ENCODE data around the gene ASMT.
A peak's percentile ranks its signal among the peaks of the same experiment; 100 is the strongest.
"Not testable (repeated sequence)": the region's sequence is repeated elsewhere in the genome, so short reads cannot be mapped to it uniquely, and the experiment has no call there.

ASMT gene, protein sequence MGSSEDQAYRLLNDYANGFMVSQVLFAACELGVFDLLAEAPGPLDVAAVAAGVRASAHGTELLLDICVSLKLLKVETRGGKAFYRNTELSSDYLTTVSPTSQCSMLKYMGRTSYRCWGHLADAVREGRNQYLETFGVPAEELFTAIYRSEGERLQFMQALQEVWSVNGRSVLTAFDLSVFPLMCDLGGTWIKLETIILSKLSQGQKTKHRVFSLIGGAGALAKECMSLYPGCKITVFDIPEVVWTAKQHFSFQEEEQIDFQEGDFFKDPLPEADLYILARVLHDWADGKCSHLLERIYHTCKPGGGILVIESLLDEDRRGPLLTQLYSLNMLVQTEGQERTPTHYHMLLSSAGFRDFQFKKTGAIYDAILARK

DNA sequence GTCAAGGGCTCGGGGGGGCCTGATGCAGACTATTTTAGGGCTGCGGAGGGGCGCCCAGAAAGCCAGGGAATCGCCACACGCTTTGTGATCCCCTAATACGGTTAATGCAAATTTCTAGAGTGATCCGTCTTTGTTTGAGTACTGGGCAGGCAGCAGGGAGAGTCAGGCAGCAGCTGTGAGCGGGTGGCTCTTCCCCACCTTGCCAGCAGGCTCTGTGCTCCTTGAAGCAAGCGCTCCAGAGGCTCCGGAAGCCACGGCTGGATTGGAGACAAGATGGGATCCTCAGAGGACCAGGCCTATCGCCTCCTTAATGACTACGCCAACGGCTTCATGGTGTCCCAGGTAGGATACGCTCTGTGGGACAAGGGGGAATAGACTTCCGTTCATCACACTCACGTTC lies at the start of gene ASMT:
ASMT (plus strand) TSS at position 133 of the 400 bp plus-strand sequence; CDS start at position 274, 141 bp downstream.
- no peak for DNase-seq

DNA sequence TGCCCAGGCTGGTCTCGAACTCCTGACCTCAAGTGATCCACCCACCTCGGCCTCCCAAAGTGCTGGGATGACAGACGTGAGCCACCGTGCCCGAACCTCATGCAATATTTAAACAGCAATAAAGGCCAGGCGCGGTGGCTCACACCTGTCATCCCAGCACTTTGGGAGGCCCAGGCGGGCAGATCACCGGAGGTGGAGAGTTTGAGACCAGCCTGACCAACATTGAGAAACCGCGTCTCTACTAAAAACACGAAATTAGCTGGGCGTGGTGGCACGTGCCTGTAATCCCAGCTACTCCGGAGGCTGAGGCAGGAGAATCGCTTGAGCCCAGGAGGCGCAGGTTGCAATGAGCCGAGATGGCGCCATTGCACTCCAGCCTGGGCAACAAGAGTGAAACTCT lies 40.7 kb upstream of the ASMT start:
- DNase-seq, result not testable (repeated sequence)

DNA sequence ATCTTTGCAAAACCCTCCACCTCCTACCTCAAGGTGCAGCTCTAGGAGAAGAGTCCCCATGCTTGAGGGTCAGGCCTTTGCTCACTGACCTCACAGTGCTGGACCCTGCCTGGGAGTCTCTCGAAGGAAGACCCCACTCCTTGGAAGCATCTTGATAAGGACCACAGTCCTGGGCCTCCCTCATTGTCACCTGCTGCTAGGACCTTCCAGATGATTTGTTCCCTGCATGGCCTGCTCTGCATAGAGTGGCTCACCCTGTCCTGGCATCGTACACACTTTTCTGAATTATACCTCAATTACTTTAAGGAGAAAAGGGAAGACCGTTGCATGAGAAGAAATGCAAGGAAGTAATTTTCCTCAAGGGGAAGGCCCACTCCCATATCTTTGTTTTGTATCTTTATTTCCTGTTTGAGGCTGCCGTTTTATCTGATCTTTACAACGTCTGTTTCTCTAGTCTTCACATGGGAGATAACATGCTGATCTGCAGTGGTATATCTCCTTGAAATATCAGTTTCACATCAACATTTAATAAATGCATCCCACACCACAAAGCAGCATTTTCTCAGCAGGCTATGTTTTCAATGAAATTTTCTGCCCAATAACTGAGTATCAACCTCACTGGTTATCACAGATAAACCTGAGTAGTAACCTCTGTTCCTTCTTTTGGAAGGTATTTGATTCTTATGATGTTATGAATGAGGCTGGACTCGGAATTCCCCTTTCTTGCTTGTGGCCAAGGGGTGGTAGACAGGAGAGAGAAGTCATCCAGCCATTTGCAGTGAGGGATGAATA lies 38.5 kb upstream of the ASMT start:
- no peak for DNase-seq

DNA sequence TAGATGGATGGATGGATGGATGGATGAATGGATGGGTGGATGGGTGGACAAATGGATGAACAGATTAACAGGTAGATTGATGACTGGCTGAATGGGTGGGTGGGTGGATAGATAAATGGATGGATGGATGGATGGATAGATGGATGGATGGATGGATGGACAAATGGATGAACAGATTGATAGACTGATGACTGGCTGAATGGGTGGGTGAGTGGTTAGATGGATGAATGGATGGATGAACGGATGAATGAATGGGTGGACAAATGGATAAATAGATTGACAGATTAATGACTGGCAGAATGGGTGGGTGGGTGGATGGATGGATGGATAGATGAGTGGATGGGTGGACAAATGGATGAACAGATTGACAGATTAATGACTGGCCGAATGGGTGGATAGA lies 37.0 kb upstream of the ASMT start:
- no peak for DNase-seq

DNA sequence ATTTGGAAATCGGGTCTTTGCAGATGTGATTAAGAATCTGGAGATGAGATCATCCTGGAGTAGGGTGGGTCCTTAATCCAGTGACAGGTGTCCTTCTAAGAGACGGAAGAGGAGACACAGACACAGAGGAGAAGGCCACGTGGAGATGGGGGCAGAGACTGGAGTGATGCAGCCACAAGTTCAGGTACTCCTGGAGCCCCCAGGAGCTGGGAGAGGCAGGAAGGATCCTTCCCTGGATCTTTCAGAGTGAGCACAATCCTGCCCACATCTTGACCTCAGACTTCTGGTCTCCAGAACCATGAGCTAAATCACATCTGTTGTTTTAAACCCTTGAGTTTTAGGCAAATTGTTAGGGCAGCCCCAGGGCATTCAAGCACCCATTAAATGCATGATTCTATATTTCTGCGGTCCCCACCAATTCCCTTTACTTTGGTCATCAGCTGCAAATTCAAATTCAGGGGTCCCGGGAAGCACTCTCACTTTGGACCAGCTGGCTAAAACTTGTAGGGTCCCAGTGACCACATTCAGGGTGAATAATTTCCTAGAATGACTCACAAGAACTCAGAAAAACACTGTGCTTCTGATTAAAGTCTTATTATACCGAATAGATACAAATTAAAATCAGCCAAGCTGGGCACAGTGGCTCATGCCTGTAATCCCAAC lies 36.2 kb upstream of the ASMT start:
- DNase-seq, result no peak

DNA sequence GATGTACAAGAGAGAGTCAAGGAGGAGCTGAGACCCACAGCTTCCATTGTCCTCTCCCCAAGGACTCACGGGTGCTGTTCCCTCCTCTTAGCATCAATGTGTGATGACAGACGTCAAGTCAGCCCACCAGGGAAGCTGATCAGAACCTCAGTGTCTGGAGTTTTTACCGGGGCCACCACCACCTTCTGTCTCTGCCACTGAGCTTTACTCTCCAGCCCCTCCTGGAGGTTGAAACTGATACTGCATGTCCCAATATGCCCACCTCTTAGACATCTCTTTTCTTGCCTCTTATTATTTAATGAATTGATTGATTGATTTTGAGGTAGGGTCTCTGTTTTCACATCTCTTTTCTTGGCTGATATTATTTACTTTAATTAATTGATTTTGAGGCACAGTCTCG lies 33.7 kb upstream of the ASMT start:
- DNase-seq, result no peak

DNA sequence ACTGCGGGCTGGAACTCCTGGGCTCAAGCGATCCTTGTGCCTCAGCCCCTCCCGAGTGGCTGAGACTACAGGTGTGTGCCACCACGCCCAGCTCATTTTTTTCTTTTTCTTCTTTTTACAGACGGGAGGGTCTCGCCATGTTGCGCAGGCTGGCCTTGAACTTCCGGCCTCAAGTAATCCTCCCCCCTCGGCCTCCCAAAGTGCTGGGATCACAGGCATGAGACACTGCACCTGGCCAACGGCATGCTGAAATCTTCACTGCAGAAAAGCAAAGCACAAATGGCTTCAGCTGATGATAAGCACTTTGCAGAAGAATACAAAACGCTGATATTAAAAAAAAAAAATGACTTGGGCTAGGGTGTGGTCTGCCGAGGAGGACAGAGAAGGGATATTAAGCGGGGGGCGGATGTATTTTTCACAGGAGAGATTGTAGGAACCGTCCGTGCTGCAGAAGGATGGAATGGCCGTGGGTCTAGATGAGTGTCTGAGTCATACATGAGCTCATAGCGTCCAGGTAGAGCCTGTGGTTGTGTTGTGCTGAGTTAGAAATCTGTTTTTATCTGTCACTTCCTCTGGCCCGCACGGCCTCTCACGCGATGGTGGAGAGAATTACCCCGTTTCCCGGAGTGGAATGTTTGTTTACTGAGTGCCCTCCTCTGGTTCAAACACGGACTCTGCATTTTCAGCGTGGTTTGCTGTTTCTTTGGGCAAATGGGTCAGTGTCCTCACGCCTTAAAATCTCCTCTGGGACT lies 32.0 kb upstream of the ASMT start:
- no peak for DNase-seq

DNA sequence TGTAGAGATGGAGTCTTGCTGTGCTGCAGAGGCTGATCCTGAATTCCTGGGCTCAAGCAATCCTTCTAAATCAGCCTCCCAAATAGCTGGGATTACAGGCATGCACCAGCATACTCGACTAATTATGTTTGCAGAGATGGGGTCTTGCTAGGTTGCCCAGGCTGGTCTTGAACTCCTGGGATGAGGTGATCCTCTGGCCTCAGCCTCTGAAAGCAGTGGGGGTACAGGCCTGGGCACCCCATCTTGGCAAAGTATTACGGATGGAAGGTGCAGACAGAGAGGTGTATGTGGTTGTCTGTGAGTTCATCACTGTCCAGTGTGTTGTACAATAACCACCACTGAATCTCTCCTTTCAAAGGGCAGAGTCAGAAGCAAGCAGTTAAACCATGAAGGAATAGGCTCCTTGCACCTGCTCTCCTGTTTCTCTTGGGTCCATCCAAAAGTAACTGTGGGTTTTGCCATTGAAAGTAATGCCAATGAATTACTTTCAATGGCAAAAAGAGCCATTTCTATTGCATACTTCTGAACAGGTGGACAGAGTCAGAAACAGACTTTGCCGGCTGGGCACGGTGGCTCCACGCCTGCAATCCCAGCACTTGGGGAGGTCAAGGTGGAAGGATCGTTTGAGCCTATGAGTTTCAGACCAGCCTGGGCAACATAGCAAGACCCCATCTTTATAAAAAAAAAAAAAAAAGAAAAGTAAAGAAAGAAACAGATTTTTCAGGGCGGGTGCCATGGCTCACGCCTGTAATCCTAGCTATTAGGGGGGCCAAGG lies 30.4 kb upstream of the ASMT start:
- no peak for DNase-seq

DNA sequence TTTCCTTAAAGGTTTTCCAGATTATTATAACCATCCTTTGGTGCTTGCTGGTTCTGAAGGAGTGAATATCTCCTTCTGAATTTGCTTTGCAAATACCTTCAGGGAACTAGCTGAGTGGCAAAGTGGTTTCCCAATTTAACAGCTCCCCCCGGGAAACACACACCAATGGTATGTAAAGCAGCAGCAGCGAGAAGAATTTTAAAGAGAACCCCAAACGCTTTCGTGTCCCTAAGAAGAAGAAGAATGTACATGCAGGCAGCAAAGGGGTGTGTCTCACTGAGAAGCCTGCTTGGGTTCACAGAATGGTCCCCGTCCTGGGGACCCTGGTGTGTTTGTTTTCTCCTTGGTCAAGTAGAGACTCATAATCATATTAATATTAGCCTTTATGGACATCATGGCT lies 27.7 kb upstream of the ASMT start:
- DNase-seq, result no peak

DNA sequence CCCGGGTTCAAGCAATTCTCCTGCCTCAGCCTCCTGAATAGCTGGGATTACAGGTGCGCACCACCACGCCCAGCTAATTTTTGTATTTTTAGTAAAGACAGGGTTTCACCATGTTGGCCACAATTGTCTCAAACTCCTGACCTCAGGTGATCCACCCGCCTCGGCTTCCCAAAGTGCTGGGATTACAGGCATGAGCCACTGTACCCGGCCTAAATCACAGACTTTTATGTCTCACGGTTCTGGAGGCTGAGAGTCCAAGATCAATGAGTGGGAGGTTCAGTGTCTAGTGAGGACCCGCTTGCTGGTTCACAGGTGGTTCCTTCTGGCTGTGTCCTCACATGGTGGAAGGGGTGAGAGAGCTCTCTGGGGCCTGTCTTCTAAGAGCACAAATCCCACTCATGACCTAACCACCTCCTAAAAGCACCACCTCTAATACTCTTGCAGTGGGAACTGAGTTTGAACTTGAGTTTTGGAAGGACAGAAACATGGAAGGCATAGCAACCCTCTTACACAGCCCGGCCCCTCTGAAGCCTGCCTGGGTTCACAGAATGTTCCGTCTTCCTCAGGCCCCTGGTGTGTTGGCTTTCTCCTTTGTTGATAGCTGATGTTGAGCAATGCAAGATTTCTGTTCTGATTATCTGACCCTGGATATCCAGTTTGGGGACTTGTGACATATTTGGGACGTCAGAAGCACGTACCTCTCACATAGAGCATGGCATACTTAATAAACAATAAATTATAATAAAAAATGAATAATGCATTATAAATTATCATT lies 25.3 kb upstream of the ASMT start:
- no peak for DNase-seq

DNA sequence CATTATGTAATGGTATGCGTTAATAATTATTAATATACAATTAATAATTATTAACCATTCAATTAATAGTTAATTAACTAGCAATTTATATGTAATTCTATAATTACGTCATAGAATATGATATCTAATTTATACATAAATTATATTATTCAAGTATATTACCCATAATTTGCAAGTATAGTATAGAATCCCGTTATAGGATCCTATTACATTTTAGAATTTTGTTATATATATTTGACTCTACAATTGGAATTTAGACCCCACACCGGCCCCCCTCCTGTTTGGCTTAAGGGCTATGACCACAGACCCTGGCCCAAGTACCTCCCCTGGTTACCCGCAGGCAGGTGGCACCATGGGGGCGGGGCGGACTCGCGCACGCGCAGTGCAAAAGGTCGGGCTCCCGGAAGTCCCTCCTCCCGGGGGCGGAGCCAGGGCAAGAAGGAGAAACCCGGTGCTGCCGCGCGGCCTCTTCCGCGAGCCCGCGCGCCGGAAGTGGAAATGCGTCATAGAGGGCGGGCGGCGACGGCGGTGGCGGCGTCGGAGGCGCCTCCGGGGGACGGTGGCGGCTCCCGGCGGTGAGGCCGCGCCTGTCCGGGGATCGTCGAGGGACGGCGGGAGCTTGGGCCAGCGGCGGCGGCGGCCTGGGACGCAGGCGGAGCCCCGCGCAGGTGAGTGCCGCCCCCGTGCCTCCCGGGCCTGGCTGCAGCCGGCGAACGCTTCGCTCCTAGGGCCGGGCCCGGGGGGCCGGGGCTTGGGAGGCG lies 23.6 kb upstream of the ASMT start, which contains the start of gene AKAP17A:
AKAP17A (plus strand) TSS at position 503 of the 761 bp plus-strand sequence. CDS start 1,859 bp downstream, outside the sequence.
- peak; percentile 41 to 98 (median 94) for DNase-seq

DNA sequence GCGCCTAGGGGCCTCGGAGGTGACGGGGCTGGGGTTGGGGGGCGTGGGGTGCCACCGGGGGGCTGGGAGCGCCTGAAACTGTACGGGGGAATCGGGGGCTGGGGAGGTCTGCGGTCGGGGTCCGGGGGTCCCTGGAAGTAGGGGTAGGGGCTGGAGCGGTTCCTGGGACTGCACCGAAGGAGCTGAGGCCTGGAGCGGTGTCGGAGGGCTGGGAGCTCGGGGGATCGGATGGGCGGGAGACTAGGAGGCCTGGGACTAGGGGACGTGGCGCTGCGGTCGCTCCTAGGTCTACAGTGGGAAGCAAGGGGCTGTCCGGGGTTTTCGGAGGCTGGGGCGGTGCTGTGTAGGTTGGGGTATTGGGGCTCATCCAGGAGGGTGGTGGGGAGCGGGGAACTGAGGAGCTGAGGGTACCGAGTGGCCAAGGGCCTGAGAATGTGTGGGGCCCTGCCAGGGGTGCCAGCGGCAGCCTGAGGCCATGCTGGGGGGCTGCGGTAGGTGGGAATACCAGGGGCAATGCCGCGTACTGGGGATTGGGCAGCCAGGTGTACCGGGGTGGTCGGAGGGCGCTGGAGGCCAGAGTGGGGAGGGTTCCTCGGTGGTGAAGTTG lies 22.9 kb upstream of the ASMT start:
- peak in 4 of 58 donors; percentile 5 to 41 (median 20) for DNase-seq

DNA sequence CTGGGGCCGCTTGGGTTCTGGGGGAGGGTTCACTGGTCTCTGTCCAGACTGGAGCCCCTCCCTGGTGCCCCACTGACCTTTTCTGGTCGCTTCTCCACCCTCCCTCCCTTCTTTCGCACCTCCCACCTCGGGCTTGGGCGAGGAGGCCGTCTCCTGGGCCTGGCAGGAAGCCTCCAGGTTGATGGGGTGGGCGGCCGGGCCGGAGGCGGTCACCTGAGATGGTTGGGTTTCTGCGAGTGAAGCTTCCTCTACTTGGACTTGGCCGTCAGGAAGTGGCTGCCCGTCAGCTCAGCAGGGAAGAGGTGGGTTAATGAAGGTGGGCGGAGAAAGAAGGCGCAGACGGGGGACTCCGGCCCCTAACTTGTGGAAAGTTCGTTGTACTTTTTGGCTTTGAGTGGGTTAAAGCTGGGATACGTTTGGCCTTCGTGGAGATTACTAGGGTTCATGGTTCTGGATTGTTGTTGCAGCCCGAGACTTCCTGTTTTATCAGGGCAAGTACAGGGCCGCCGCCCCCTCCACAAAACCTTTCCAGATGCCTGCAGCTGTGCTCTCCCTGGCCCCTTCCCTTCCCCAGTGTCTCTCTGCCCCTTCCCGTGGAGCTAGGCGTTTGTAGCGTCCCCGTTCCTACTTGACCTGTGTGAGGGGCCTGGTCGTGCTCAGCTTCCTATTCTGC lies 22.3 kb upstream of the ASMT start:
- DNase-seq, result no peak

DNA sequence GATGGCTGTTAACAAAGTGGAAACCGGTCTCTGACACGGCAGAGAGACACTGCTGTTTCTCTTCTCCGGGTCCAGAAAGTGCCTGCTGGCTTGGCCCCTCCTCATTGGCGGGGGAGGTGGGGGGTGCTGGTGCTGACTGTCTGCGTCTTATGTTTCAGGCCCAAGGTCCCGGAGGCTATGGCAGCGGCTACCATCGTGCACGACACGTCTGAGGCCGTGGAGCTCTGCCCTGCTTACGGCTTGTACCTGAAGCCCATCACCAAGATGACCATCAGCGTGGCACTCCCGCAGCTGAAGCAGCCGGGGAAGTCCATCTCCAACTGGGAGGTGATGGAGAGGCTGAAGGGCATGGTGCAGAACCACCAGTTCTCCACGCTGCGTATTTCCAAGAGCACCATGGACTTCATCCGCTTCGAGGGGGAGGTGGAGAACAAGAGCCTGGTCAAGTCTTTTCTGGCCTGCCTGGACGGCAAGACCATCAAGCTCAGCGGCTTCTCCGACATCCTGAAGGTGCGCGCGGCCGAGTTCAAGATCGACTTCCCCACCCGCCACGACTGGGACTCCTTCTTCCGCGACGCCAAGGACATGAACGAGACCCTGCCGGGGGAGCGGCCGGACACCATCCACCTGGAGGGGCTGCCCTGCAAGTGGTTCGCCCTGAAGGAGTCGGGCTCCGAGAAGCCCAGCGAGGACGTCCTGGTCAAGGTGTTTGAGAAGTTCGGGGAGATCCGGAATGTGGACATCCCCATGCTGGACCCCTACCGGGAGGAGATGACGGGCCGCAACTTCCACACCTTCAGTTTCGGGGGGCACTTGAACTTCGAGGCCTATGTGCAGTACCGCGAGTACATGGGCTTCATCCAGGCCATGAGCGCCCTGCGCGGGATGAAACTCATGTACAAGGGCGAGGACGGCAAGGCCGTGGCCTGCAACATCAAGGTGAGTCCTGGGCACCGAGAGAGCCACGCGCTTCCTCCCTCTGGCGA lies 21.3 kb upstream of the ASMT start:
- no peak for DNase-seq

DNA sequence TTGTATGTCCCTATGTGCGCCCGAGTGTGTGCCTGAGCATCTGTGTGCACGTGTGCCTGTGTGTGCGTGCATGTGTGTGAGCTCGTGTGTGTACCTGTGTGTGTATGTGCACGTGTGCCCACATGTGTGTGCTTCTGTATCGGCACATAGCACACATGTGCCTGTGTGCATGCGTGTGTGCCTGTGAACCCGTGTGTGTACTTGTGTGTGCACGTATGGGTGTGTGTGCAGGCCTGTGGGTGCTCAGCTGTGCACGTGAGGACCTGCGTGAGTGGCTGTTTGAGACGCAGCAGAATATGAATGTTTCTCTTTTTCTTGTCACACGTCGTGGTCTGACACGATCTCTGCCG lies 19.2 kb upstream of the ASMT start:
- DNase-seq, result no peak

DNA sequence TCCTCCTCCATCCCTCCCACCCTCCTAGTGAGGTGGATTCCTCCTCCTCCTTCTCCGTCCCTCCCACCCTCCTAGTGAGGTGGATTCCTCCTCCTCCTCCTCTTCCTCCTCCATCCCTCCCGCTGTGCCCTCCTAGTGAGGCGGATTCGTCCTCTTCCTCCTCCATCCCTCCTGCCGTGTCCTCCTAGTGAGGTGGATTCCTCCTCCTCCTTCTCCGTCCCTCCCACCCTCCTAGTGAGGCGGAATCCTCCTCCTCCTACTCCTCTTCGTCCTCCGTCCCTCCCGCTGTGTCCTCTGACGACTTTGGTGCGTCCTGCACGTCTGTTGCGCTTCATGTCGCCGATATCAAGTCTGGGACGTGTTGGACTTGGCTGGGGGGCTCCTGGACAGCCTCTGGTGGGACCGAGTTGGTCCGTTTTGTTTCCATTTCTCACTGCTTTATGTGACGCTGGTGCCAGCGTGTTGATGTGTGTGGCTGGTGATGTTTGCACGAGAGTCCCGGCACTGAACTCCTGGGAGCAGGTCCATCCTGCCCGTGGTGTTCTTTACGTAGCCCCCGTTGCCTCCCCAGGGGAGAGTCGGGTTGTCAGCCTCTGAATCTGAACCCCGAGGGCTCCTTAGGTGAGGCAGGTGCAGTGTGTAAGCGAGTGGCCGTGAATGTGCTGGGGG lies 18.0 kb upstream of the ASMT start:
- no peak for DNase-seq

Data from anterior cingulate cortex (tissue), 58 donors.